Karpas-422 (cell line): ENCODE measurements around the gene MYH7. TPM values are rescaled to one million over a fixed set of nuclear protein-coding genes. Genes with fewer than 3 reads are reported as not detected.
A peak's percentile ranks its signal among the peaks of the same experiment; 100 is the strongest.

Source experiments
- DNase-seq: peaks from one replicate; pipeline ENCODE4 v3.0.0-alpha.2; 2015
- H2AFZ ChIP-seq: fragments of 200-600 bp; sonication (generic); 2 replicates; pipeline ENCODE4 v1.6.1; 2014; ENCODE audit warnings: antibody characterized with exemption, low read length, mixed read lengths
- H3K27ac ChIP-seq: fragments of 200-600 bp; sonication (generic); 2 replicates; pipeline ENCODE4 v1.5.1; 2014; ENCODE audit warnings: mild to moderate bottlenecking, low read length, moderate library complexity
- H3K27me3 ChIP-seq: fragments of 200-600 bp; sonication (generic); 2 replicates; pipeline ENCODE4 v1.6.1; 2014; ENCODE audit warnings: low read length, mixed read lengths
- H3K36me3 ChIP-seq: fragments of 200-600 bp; sonication (generic); 2 replicates; pipeline ENCODE4 v1.6.1; 2014; ENCODE audit warnings: low read length, mixed read lengths; ENCODE audit not compliant: insufficient read depth
- H3K4me1 ChIP-seq: fragments of 200-600 bp; sonication (generic); 2 replicates; pipeline ENCODE4 v1.6.1; 2014; ENCODE audit warnings: mild to moderate bottlenecking, low read length, mixed read lengths
- H3K4me2 ChIP-seq: fragments of 200-600 bp; sonication (generic); 2 replicates; pipeline ENCODE4 v1.6.1; 2014; ENCODE audit warnings: low read length, low read depth, mild to moderate bottlenecking; ENCODE audit not compliant: poor library complexity, severe bottlenecking
- H3K4me3 ChIP-seq: fragments of 200-600 bp; sonication (generic); 2 replicates; pipeline ENCODE4 v1.5.1; 2014; ENCODE audit warnings: mild to moderate bottlenecking, antibody characterized with exemption, low read length, mixed read lengths
- H3K79me2 ChIP-seq: fragments of 200-600 bp; sonication (generic); 2 replicates; pipeline ENCODE4 v1.6.1; 2014; ENCODE audit warnings: mild to moderate bottlenecking, low read length, mixed read lengths
- H3K9ac ChIP-seq: fragments of 200-600 bp; sonication (generic); 2 replicates; pipeline ENCODE4 v1.6.0; 2014; ENCODE audit warnings: low read length
- H3K9me2 ChIP-seq: fragments of 200-600 bp; sonication (generic), shearing (Covaris generic); replicated peaks from 2 replicates; pipeline ENCODE4 v1.6.0; 2014; ENCODE audit warnings: mild to moderate bottlenecking, low read length, moderate library complexity; ENCODE audit not compliant: insufficient read depth
- H3K9me3 ChIP-seq: fragments of 300-700, 200-600 bp; sonication (generic); 2 replicates; pipeline ENCODE4 v1.6.1; 2014; ENCODE audit warnings: low read length, mixed read lengths
- H4K20me1 ChIP-seq: fragments of 200-600 bp; sonication (generic); 2 replicates; pipeline ENCODE4 v1.6.1; 2014; ENCODE audit warnings: mild to moderate bottlenecking, antibody characterized with exemption, low read length, low read depth; ENCODE audit not compliant: insufficient read depth
- total RNA-seq: library from RNA; depleted of rRNA; stranded (reverse); fragments of >200 nt; shearing (Covaris generic); gene quantifications from 2 replicates; pipeline ENCODE4 v1.2.3, GENCODE V29; 2014; ENCODE audit warnings: low replicate concordance

The MYH7 gene
- total RNA-seq, 1 experiment from 2014 or later = not detected

DNA sequence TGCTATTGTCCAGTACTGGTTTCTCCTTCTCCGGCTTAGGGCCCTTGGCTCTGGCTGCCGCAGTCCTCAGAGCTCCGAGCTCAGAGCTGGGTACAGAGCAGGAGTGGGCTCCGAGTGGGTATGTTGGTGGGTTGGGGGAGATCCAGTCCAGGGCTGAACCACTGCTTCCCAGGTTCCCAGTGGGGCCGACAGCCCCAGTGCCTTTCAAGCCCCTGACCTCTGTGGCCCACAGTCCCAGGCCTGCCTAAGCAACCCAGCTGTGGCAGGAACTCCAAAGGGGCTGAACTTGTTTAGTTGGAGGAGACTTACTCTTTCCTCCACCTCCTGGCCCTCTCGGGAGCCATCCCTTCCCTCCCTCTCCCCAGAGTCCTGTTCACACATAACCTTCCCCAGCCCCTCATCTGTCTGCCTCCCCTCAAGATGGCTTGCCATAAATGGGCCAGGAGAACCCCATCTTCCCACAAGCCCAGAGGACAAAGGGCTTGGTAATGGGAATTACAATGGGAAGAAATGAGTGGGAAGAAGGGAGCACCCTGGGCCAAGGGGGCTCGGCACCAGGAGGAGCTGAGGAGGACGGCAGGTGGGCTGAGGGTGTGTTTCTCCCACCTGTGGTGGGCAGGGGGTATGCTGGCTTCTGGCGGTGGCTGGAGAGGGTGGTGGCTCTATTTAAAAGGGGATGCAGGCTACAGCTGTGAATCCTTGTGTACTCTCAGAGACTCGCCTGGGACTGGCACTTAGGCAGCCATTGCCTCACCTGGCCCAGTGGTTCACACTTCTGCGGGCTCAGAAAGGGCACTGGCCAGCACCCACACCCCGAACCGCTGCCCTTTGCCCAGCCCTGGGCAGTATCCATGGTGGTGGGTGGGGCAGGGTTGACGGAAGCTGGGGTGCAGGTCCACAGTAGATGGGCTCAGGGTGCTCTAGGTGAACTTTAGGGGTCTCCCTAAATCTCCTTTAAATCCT lies 23.6 kb downstream of the MYH7 start:
- H3K9me3 ChIP-seq = no peaks in the 10 kb centered on the region
- H3K4me2 ChIP-seq = no peak overlapping the region
- no peaks in the 10 kb centered on the region for H3K9me2 ChIP-seq
- DNase-seq = no peak
- no peak overlapping the region for H3K9ac ChIP-seq
- H3K4me1 ChIP-seq = 0 out of 2 replicates have a peak, but pooled peaks cover 3% of the 10 kb centered on the region
- no peaks in the 10 kb centered on the region for H3K36me3 ChIP-seq
- H3K79me2 ChIP-seq = no peaks in the 10 kb centered on the region
- H3K27ac ChIP-seq = no peak overlapping the region
- H4K20me1 ChIP-seq = no peaks in the 10 kb centered on the region; the same call in 1 of the 2 replicates
- no peak overlapping the region for H2AFZ ChIP-seq
- no peak overlapping the region for H3K4me3 ChIP-seq
- no peaks in the 10 kb centered on the region for H3K27me3 ChIP-seq

DNA sequence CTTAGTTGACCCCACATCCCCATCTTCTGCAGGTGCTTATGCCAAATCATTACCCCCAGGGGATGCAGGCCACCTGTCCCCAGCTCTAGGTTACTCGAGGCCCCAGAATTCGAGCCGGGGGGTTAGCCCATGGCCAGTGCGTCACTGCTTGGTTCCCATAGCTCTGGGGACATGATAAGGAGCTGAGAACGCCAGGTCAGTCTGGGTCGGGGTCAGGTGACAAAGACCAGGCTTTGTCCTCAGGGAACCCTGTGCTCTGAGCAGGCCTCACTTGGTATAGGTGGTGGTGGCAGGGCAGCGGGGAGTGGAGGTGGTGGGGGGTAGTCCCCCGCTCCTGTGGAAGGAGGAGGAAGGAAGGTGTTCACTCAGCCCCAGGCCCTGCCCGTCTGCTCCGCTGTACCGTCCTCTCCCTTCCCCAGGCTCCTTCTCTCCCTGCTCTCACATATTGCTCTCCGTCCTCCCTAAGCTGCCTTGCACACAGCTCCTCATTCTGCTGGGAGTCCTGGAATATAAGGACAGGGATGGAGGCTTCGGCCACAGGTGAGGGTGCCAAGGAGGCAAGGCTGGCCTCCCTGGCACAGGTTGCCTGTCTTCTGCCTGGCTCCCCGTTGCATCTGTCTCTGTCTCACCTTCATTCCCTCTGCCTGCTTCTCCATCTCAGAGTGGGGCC lies 25.4 kb downstream of the MYH7 start:
- Histone ChIP-seq H3K9ac (no peak overlapping the region), H3K27me3 (no peaks in the 10 kb centered on the region), H4K20me1 (no peaks in the 10 kb centered on the region; the same call in 1 of the 2 replicates), H3K27ac (no peak overlapping the region), H3K4me3 (no peak overlapping the region), H2AFZ (no peak overlapping the region), H3K9me3 (no peaks in the 10 kb centered on the region), H3K4me1 (peaks cover 19% of the 10 kb centered on the region), H3K79me2 (no peaks in the 10 kb centered on the region), H3K4me2 (no peak overlapping the region), H3K36me3 (no peaks in the 10 kb centered on the region), H3K9me2 (no peaks in the 10 kb centered on the region)
- DNase-seq = no peak

DNA sequence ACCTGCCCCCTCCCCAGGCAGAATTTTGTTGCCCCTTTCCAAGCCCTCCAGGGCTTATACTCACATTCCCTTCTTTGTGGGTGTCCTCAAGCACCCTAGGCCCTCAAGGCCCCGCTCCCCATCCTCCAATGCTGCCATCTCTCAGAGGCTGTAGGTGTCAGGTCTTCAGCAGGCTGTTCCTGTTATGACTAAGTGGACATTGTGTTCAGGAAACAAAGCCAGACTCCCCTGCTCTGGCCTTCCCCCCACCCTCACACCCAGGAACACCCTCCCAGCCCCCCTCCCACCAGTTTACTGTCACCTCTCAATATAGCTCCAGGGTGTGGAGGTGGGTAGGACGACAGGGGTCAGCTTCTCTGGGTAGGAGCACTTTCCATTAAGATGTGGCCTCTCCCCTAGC lies 26.0 kb downstream of the MYH7 start:
- no peak overlapping the region for H3K9ac ChIP-seq
- H3K9me2 ChIP-seq = no peaks in the 10 kb centered on the region
- H3K36me3 ChIP-seq = no peaks in the 10 kb centered on the region
- no peaks in the 10 kb centered on the region for H3K79me2 ChIP-seq
- H3K4me1 ChIP-seq = peaks cover 19% of the 10 kb centered on the region
- no peaks in the 10 kb centered on the region for H3K9me3 ChIP-seq
- no peak overlapping the region for H3K4me2 ChIP-seq
- H2AFZ ChIP-seq = no peak overlapping the region
- no peak for DNase-seq
- no peaks in the 10 kb centered on the region for H3K27me3 ChIP-seq
- no peak overlapping the region for H3K4me3 ChIP-seq
- H4K20me1 ChIP-seq = no peaks in the 10 kb centered on the region; the same call in 1 of the 2 replicates
- no peak overlapping the region for H3K27ac ChIP-seq

DNA sequence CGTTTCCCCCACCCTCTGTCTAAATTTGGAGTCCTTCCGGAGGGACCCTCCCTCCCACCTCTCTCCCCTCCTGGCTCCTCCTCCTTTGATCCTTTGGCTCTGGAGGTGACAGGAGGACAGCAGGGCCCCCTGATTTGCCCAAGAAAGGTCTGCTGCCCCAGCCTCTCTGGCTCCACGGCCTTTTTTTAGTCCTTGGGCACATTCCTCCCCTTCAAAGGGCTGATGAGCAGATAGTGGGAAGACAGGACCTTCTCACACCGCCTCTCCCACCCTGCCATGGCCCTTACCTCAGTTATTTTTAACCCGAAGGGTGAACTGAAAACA lies 27.2 kb downstream of the MYH7 start:
- Histone ChIP-seq H4K20me1 (peaks cover 5% of the 10 kb centered on the region; the same call in 1 of the 2 replicates), H3K36me3 (no peaks in the 10 kb centered on the region), H3K9me2 (no peaks in the 10 kb centered on the region), H3K27ac (no peak overlapping the region), H2AFZ (no peak overlapping the region), H3K27me3 (no peaks in the 10 kb centered on the region), H3K79me2 (no peaks in the 10 kb centered on the region), H3K4me3 (no peak overlapping the region), H3K9ac (no peak overlapping the region), H3K9me3 (no peaks in the 10 kb centered on the region), H3K4me2 (no peak overlapping the region), H3K4me1 (peaks cover 19% of the 10 kb centered on the region)
- no peak for DNase-seq

DNA sequence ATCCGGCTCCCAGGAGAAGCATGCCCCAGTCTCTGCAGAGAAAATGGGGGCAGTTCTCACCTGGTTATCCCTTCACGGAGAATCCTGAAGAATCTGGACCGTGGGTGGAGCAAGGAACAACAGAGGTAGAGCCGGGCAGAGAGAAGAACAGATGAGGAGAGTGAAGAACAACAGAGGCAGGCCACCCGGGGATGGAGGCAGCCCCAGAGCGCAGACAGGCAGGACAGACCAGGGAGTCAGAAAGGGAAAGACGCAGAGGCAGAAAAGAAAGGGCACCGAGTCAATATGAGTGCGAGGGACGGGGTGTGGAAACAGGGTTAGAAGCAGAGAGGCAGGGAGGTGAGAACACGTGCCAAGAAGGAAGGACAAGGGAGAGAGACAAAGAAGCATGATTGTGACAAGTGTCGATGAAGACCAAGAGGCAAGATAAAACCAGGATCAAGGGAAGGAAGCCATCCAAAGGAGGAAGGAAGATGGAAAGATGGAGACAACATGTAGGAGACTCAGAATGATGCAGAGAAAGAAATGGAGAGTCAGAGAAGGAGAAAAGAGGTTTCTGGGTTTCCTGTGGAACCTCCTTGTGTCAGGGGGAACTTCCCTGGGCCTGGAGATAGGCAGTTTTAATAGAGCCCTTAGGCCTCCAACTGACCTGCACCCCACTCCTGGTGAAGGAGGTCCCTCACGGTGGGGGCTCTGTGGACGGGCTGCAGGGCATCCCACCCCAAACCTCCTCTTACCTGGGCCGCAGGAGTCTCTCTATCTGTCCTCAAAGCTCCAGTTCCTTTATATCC lies 27.7 kb downstream of the MYH7 start, which contains the start of gene MYH6:
Gene MYH6 (minus strand): TSS at position 758 of the 791 bp plus-strand sequence. CDS start 1,050 bp downstream, outside the sequence.
- no peak within 1 kb of the TSS for H3K27ac ChIP-seq
- peaks cover 5% of the 10 kb centered on the region; the same call in 1 of the 2 replicates for H4K20me1 ChIP-seq
- no peak within 1 kb of the TSS for H3K4me2 ChIP-seq
- no peak within 1 kb of the TSS for H3K9ac ChIP-seq
- peaks cover 19% of the 10 kb centered on the region for H3K4me1 ChIP-seq
- no peak within 1 kb of the TSS for H3K4me3 ChIP-seq
- H3K9me3 ChIP-seq = no peaks in the 10 kb centered on the region
- no peaks in the 10 kb centered on the region for H3K27me3 ChIP-seq
- no peaks in the 10 kb centered on the region for H3K36me3 ChIP-seq
- no peaks in the 10 kb centered on the region for H3K9me2 ChIP-seq
- no peak within 1 kb of the TSS for H2AFZ ChIP-seq
- no peaks in the 10 kb centered on the region for H3K79me2 ChIP-seq
- DNase-seq = no peak

DNA sequence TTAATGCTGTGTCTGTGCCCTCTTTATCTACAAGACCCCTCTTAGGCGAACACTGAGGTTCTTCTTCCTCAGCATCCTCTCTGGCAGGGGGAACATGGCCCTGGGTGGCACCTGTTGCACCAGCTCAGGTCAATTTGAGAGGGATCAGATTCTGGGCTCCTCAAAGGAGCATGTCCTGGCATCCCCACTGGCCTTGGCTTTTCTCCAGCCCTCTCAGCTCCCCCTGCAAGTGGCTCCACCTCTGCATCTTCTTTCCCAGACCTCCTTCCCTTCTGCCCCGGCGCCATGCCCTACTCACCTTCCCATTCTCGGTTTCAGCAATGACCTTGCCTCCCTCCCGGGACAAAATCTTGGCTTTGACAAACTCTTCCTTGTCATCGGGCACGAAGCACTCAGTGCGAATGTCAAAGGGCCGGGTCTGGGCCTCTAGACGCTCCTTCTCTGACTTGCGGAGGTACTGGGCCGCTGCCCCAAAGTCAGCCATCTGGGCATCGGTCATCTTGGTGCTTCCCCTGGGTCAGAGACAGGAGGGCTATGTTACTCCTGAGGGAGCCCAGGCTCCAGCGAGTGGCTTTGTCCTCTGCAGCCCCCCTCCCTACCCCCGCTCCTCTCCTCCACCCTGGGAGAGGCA lies 28.6 kb downstream of the MYH7 start:
- Histone ChIP-seq H3K79me2 (no peaks in the 10 kb centered on the region), H3K4me1 (peaks cover 19% of the 10 kb centered on the region), H3K4me3 (no peak overlapping the region), H3K27me3 (no peaks in the 10 kb centered on the region), H3K9me3 (no peaks in the 10 kb centered on the region), H3K36me3 (no peaks in the 10 kb centered on the region), H3K9me2 (no peaks in the 10 kb centered on the region), H2AFZ (no peak overlapping the region), H3K27ac (no peak overlapping the region), H3K9ac (no peak overlapping the region), H3K4me2 (no peak overlapping the region), H4K20me1 (peaks cover 5% of the 10 kb centered on the region; the same call in 1 of the 2 replicates)
- DNase-seq = no peak

DNA sequence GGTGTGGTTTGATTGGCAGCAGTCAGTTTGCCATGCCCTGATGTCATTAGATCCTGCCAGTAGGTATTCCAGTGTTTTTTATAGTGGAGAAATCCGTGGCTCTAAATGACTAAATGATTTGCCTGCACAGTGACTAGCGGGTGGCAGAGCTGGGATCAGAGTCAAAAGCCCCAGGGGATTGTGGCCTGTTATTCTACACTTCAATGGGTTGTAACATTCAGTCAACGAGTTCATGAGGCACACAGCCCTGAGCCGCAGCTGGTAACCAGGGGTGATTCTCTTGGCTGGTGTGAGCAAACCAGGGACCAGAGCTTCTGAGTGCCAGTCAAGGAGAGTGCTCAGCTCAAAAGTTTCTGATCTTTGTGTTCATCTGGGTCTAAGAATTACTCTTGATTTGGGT lies 29.2 kb downstream of the MYH7 start:
- peak; percentile 87 for DNase-seq

More for the DNA sequence above, 29.2 kb downstream of the MYH7 start:
- Histone ChIP-seq H3K79me2 (no peaks in the 10 kb centered on the region), H3K27me3 (no peaks in the 10 kb centered on the region), H3K36me3 (no peaks in the 10 kb centered on the region), H3K4me2 (no peak overlapping the region), H4K20me1 (peaks cover 5% of the 10 kb centered on the region; the same call in 1 of the 2 replicates), H2AFZ (no peak overlapping the region), H3K9ac (no peak overlapping the region), H3K9me3 (no peaks in the 10 kb centered on the region), H3K4me1 (peaks cover 19% of the 10 kb centered on the region), H3K27ac (no peak overlapping the region), H3K4me3 (no peak overlapping the region), H3K9me2 (no peaks in the 10 kb centered on the region)
